Measurements from ENCODE around the gene ZSCAN26.

ZSCAN26 gene

GRCh38 chr6:28323813-28324424 lies 57.0 kb downstream of the ZSCAN26 start:
- no peak for DNase-seq

DNA sequence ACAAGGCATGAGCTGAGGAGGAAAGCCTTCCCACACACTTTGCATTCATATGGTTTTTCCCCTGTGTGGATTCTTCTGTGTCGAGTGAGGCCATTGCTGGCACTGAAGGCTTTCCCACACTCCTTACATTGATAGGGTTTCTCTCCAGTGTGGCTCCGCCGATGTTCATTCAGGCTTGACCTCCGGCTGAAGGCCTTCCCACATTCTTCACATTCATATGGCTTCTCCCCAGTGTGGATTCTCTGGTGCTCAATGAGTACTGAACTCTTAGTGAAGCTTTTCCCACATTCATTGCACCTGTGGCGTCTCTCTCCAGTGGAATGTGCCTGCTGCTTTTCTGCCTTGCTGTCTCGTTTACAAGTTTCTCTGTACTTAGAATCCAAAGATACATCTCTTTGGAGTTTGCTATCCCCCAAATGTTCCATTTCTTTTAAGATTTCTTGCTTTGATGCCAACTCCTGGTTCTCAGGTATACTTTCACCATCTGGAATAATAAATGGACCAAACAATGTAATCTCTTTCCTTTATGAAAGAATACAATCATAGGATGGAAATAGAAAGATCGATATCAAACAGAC lies 59.5 kb downstream of the ZSCAN26 start:
- no peak for DNase-seq

Data from stimulated activated naive CD4-positive, alpha-beta T cell treated with Interleukin-2 at 50 U/mL for 16 hours (primary cell).